ENCODE results near the gene PRKD3. TPM values are rescaled to one million over a fixed set of nuclear protein-coding genes. Genes with fewer than 3 reads are reported as not detected.

The PRKD3 gene
- total and polyA plus RNA-seq, 9 of the 15 experiments (the other 6 are each of a cell fraction or from before 2014, with no cell fraction given) = 4.7 to 26.7 (median 17.0) TPM

- TF ChIP-seq HINFP (tag; conservative IDR thresholded peaks at IDR 0.05; ENCODE audit: low read depth) = no peak
- TF ChIP-seq ESRRB (CRISPR knock-in tag; IDR thresholded peaks at IDR 0.05; ENCODE audit: borderline replicate concordance) = no peak
- TF ChIP-seq ZNF696 (CRISPR knock-in tag; conservative IDR thresholded peaks at IDR 0.05) = no peak
- no peak for TF ChIP-seq GABPB1 (CRISPR knock-in tag; IDR thresholded peaks at IDR 0.05)
- TF ChIP-seq ZKSCAN8 (CRISPR knock-in tag; IDR thresholded peaks at IDR 0.05) = no peak
- no peak for TF ChIP-seq KDM2B (CRISPR knock-in tag; IDR thresholded peaks at IDR 0.05)
- TF ChIP-seq E2F3 (CRISPR knock-in tag; IDR thresholded peaks at IDR 0.05) = no peak
- TF ChIP-seq TSHZ1 (CRISPR knock-in tag; IDR thresholded peaks at IDR 0.05) = no peak
- no peak for TF ChIP-seq KLF10 (CRISPR knock-in tag; IDR thresholded peaks at IDR 0.05)
- TF ChIP-seq HMG20B (CRISPR knock-in tag; IDR thresholded peaks at IDR 0.05) = no peak
- no peak for TF ChIP-seq SREBF1 (IDR thresholded peaks at IDR 0.05; ENCODE audit: borderline replicate concordance, low read depth, low read length)
- TF ChIP-seq SNAPC5 (CRISPR knock-in tag; IDR thresholded peaks at IDR 0.05) = no peak
- TF ChIP-seq IRF1 (CRISPR knock-in tag; IDR thresholded peaks at IDR 0.05; ENCODE audit: borderline replicate concordance) = no peak
- peak; percentile 32; the same call in 1 of the 2 replicates for TF ChIP-seq TAL1 (IDR thresholded peaks at IDR 0.05)
- TF ChIP-seq MCM7 (IDR thresholded peaks at IDR 0.05) = no peak
- TF ChIP-seq ZNF212 (CRISPR knock-in tag; IDR thresholded peaks at IDR 0.05) = no peak
- TF ChIP-seq SMAD4 (CRISPR knock-in tag; conservative IDR thresholded peaks at IDR 0.05) = no peak
- TF ChIP-seq TEAD4 (IDR thresholded peaks at IDR 0.05; ENCODE audit: low read length) = peak; percentile 23; the same call in 1 of the 2 replicates
- no peak for TF ChIP-seq TEAD4 (CRISPR knock-in tag; IDR thresholded peaks at IDR 0.05; ENCODE audit: borderline replicate concordance)
- peak in 1 of 2 experiments; percentile 79; a peak in 2 of 4 replicates for TF ChIP-seq RCOR1 (IDR thresholded peaks at IDR 0.05; ENCODE audit: borderline replicate concordance in 1 of 2, low read depth in 2 of 2, low read length in 2 of 2)
- TF ChIP-seq MXI1 (IDR thresholded peaks at IDR 0.05; ENCODE audit: low read depth, low read length) = no peak
- TF ChIP-seq CBFA2T3 (IDR thresholded peaks at IDR 0.05) = peak; percentile 62
- TF ChIP-seq ZNF668 (CRISPR knock-in tag; IDR thresholded peaks at IDR 0.05) = no peak
- TF ChIP-seq BRF2 (IDR thresholded peaks at IDR 0.05; ENCODE audit: borderline replicate concordance, insufficient read depth, insufficient read length) = no peak
- TF ChIP-seq SMARCC2 (IDR thresholded peaks at IDR 0.05; ENCODE audit: low read depth) = no peak
These were observed 18.6 kb downstream of the PRKD3 start (continued) for GRCh38 chr2:37306024-37306423.
